Measurements from ENCODE around the gene ICOS.

- no peak for TF ChIP-seq POLR2A (IDR thresholded peaks at IDR 0.05; ENCODE audit: low read length)
- TF ChIP-seq GATA1 (IDR thresholded peaks at IDR 0.05; ENCODE audit: low read depth, low read length), result no peak
Measured at GRCh38 chr2:203905656-203906055, 30.9 kb upstream of the ICOS start.
